GM10266 (cell line): Measurements from ENCODE around the gene PCBD1.

ENCODE experiments used
- DNase-seq: peaks from one replicate; pipeline ENCODE4 v3.0.0; 2012; ENCODE audit errors: extremely low spot score
- CTCF ChIP-seq: IDR thresholded peaks from 2 replicates; pipeline ENCODE4 v1.5.1; 2012; ENCODE audit warnings: mild to moderate bottlenecking, low read depth; ENCODE audit not compliant: control insufficient read depth, insufficient read depth; ENCODE audit errors: missing control alignments

PCBD1 gene

DNA sequence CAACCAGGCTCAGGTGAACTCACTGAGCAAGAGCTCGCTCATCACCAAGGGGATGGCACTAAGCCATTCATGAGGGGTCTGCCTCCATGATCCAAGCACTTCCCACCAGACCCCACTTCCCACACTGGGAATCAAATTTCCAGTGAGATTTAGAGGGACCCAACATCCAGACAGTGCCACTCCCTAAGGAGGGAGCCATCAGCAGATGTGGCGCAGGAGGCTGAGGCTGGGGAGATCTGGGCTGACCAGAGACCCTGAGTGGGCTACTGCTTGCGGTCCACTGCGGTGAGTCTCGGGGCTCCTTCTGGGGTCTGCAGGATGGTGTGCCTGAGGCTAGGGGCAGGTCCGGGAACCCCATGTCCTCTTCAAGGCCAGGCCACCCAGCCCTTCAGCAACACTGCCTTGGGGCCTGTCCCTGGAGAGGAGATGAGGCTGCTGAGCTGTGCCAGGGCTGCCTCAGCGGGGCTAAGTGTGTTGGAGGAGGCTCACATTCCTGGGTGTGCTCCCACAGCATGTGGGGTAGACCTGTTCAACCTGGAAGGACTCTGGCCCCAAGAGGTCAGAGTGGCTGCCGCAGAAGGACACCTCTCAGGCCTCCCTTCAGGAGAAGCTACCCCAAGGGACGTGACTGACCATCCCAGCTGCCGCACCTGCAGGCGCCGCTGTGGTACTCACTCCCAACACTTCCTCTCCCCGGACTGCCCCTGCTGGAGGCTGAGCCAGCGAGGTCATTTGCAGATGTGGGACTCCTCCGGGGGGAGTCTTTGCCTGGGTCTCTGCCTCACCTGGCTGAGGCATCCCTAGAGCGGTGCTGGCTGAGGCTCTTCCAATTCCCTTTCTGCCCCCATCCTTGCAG lies 22.3 kb upstream of the PCBD1 start:
- TF ChIP-seq CTCF, result no peak
- no peak for DNase-seq

DNA sequence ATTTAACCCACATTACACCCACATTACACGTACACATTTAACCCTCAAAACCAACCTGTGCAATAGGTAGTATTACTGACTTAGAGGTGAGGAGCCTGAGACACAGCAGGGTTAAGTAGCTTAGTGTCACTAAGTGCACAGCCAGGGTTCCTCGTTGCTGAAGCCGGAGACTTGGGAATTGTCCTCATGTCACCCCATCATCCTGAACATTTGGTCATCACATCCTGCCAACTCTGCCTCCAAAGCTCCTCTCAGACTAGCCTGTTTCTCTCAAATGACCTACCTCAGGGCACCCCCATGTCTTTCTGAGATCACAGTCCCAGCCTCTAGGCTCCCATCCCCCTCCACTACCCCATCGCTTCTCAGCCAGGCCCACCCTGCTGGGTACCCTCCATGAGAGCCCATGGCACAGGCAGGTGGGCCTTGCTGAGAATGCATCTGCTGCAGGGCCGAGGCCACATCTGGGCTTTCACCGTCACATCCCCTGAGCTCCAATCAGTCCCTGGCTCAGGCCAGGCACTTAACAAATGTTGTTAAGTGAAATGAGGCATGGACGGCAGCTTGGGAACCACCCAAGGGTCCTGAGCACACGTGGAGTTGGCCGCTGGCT lies 21.1 kb upstream of the PCBD1 start:
- DNase-seq, result no peak
- no peak for TF ChIP-seq CTCF

DNA sequence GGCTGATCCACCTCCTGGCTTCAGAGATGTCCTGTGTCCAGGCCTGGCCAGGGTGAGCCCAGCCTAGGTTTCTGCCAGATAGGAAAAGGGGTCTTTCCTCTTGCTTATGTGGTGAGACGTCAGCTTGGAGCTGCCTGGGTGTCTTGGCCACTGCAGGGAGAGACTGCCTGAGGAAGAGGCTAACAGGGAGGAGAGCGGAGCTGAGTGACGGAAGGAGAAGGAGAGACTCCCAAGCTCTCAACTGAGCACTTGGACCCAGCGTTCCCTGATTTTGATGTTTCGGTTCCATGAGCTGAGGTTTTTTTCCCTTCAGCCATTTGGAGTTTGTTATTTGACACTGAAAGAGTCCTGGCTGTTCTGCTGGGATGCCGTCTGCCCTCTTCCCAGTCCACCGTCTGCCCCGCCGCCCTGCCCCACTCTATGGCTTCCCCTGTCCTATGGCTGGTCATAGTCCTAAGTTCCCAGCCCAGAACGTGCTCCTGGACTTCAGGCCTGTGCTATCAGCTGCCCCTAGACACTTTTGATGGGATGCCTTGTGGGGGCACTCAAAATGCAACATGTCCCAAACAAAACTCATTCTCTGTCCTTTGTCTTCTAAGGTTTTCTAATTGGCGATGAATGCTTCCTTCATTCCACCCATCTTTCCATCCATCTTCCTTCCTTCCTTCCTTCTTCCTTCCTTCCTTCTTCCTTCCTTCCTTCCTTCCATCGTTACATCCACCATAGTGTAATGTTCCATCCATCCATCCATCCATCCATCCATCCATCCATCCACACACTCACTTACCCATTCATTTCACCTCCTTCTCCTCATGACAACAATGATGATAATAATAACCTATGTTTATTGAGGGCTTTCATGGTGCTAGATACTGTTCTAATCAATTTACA lies 20.3 kb upstream of the PCBD1 start:
- TF ChIP-seq CTCF, result no peak
- no peak for DNase-seq

DNA sequence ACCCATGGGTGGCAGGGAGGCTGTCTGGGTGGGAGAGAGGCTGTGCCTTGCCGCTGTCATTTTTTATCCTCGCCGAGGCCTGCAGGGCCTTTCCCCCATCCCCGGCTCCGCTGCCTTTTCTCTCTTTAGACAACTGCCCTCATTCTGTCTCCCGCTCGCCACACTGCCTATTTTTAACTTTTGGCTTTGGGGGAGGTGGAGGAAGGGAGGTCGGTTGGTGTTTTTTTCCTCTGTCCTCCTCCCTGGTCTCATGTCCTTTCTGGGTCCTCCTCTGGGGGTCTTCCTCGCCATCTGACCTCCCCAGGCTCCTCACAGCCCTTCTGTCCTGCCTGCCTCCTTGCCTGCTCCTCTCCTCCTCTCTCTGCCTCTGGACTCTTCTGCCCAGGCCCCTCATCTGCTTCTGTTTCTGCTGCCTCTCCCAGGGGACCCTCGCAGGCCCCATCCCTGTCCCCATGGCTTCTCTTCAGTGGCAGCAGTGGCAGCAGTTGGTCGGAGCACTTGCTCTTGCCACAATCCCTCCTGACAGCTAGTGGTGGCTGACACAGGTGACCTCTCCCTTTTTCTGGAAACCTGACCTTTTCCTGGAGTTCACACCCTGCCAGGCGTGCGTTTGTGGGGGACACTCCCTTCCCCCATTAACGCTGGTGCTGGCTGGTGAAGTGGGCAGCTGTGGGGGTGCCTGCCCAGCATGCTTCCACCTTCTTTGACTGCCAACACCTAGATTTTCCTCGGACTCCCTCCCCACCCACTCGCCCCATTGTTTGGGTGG lies 19.5 kb upstream of the PCBD1 start:
- no peak for TF ChIP-seq CTCF
- DNase-seq, result no peak

GRCh38 chr10:70906953-70907636 lies 18.7 kb upstream of the PCBD1 start:
- no peak for DNase-seq
- TF ChIP-seq CTCF, result no peak

DNA sequence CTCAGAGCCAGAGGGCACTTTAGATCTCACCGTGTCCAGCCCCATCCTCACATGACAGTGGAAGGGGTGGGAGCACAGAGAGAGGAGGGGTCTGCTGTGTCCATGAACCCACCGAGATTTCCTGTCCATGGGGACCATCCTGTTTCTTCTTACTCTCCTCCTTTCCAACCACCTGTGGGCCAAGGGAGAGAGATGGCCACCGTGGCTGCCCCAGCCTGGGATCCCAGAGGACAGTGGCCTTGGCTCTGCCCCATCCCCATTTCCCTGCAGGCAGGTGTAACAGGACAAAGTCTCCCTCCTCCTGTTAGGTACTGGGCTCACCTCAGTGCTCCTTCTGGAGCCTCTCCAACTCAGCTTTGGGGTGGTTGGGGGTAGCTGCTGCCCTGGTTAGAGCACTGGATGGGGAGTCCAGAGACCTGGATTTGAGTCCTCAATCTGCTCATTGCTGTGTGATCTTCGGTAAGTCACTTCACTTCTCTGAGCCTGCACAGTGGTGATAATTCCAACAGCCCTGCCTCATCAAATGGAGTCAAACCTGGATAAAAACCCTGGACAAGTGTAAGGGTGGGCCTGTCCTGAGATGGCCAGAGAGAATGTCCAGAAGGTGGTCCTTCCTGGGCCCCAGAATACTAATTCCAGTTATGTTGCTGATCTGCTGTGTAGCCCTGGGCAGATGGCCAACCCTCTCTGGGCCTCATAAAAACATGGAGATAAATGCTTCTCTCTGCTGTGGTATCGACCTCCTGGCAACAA lies 17.8 kb upstream of the PCBD1 start:
- no peak for DNase-seq
- no peak for TF ChIP-seq CTCF
